CD4-positive, alpha-beta memory T cell (primary cell): ENCODE data around the gene RIMS4. TPM values are rescaled to one million over a fixed set of nuclear protein-coding genes. Genes with fewer than 3 reads are reported as not detected.
A peak's percentile ranks its signal among the peaks of the same experiment; 100 is the strongest.
"Not testable (repeated sequence)": the region's sequence is repeated elsewhere in the genome, so short reads cannot be mapped to it uniquely, and the experiment has no call there.

ENCODE experiments used
- CTCF ChIA-PET: fragments of 350-600 bp; sonication (Branson Sonifier 250); formaldehyde crosslinking; loops from one replicate; lab custom pipeline; 2021; ENCODE audit warnings: inconsistent platforms; ENCODE audit not compliant: partially characterized antibody; lab: Charles Lee
- POLR2A ChIA-PET: fragments of 350-600 bp; sonication (Branson Sonifier 250); formaldehyde crosslinking; loops from one replicate; lab custom pipeline; 2021; ENCODE audit not compliant: partially characterized antibody; lab: Charles Lee
- DNase-seq, 5 donors: peaks; one replicate each; pipeline versions ENCODE4 v3.0.0 to v3.0.0-alpha.2; 2020 to 2022; ENCODE audit warnings: mixed read lengths in 1 of 5
- H3K27ac ChIP-seq: one replicate; pipeline ENCODE4 v1.7.0; 2013; ENCODE audit warnings: low read depth, low read length
- H3K27me3 ChIP-seq: 2 replicates; pipeline ENCODE4 v1.7.0; 2013; ENCODE audit warnings: mild to moderate bottlenecking, low read length, moderate library complexity; ENCODE audit not compliant: insufficient read depth
- H3K36me3 ChIP-seq: 2 replicates; pipeline ENCODE4 v1.7.0; 2013; ENCODE audit warnings: mild to moderate bottlenecking, low read length, moderate library complexity; ENCODE audit not compliant: insufficient read depth
- H3K4me1 ChIP-seq: 2 replicates; pipeline ENCODE4 v1.7.0; 2013; ENCODE audit warnings: mild to moderate bottlenecking, low read length, moderate library complexity; ENCODE audit not compliant: insufficient read depth
- H3K4me3 ChIP-seq, 2 donors: one replicate each; pipeline ENCODE4 v1.7.0; 2013; ENCODE audit warnings: low read length in 2 of 2, mild to moderate bottlenecking in 1 of 2
- H3K9me3 ChIP-seq, 2 donors: one replicate each; pipeline ENCODE4 v1.7.0; 2013; ENCODE audit warnings: low read length in 2 of 2, control low read depth in 1 of 2; ENCODE audit not compliant: control insufficient read depth in 1 of 2
- H3K27ac Mint-ChIP-seq, 7 donors: one replicate each; pipeline ENCODE4 v1.8.0; 2020 to 2021; ENCODE audit warnings: mixed read lengths in 7 of 7, mild to moderate bottlenecking in 6 of 7, inconsistent platforms in 3 of 7, moderate library complexity in 3 of 7
- H3K27me3 Mint-ChIP-seq, 2 donors: one replicate each; pipeline ENCODE4 v1.8.0; 2020 to 2021; ENCODE audit warnings: mixed read lengths in 2 of 2
- H3K36me3 Mint-ChIP-seq, 2 donors: one replicate each; pipeline ENCODE4 v1.8.0; 2020 to 2021; ENCODE audit warnings: mixed read lengths in 2 of 2, inconsistent platforms in 1 of 2, mild to moderate bottlenecking in 1 of 2
- H3K4me1 Mint-ChIP-seq, 4 donors: one replicate each; pipeline ENCODE4 v1.8.0; 2020 to 2021; ENCODE audit warnings: mixed read lengths in 4 of 4, mild to moderate bottlenecking in 1 of 4
- H3K4me3 Mint-ChIP-seq, 8 donors: one replicate each; pipeline ENCODE4 v1.8.0; 2020 to 2021; ENCODE audit warnings: mixed read lengths in 8 of 8, mild to moderate bottlenecking in 7 of 8, moderate library complexity in 6 of 8, inconsistent platforms in 3 of 8
- H3K9me3 Mint-ChIP-seq, 8 donors: one replicate each; pipeline ENCODE4 v1.8.0; 2020 to 2021; ENCODE audit warnings: mixed read lengths in 8 of 8, mild to moderate bottlenecking in 5 of 8, inconsistent platforms in 3 of 8, moderate library complexity in 1 of 8
- intact Hi-C: fragments of 100-400 bp; cut with micrococcal nuclease; formaldehyde crosslinking; loops from one replicate; pipeline ENCODE4 v1.15.1; 2023
- polyA plus RNA-seq, 2 donors: library from polyadenylated mRNA; unstranded; fragments of 300-500 nt; fragmentation: Illumina TruSeq; gene quantifications; one replicate each; pipeline ENCODE4 v1.2.3, GENCODE V29; 2021
- total RNA-seq, 2 experiments: library from RNA; stranded (reverse); gene quantifications; one replicate each; pipeline ENCODE4 v1.2.3, GENCODE V29; 2021

The RIMS4 gene
- total and polyA plus RNA-seq, 4 experiments from 2014 or later = not detected

DNA sequence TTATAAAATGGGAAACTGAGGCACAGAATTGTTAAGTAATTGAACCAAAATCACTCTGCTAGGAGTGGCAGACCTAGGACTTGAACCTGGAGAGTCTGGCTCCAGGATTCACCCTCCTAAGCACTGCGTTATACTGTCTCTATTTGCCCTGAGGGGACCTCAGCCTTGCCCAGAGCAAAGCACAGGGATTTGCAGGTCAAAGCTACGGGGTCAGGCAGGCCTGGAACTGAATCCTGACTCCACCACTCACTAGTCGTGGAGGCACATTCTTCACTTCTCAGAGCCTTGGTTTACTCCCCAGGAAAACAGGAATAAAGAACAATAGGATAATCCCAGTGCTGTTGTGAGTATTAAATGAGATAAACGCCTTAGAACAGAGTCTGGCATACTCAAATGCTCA, 45.3 kb downstream of the RIMS4 start:
- CTCF ChIA-PET = no interaction called here
- Histone ChIP-seq H3K27me3 (no peaks in the 10 kb centered on the region), H3K4me1 (no peaks in the 10 kb centered on the region), H3K4me3 (no peak overlapping the region), H3K36me3 (no peaks in the 10 kb centered on the region), H3K9me3 (no peaks in the 10 kb centered on the region), H3K27ac (no peak overlapping the region)
- Mint-ChIP-seq H3K27me3 (peaks cover 5 to 23% of the 10 kb centered on the region in 2 donors), H3K4me3 (no peak overlapping the region), H3K4me1 (peaks cover 0 to 3% (median 0%) of the 10 kb centered on the region in 4 donors), H3K9me3 (no peaks in the 10 kb centered on the region), H3K36me3 (no peaks in the 10 kb centered on the region), H3K27ac (no peak overlapping the region)
- POLR2A ChIA-PET = no interaction called here
- no peak for DNase-seq
- intact Hi-C loops = no loop called here

GRCh38 chr20:44763798-44764197, 46.5 kb downstream of the RIMS4 start:
- DNase-seq, H3K4me1 Mint-ChIP-seq, CTCF ChIA-PET, H3K9me3 ChIP-seq, intact Hi-C loops, H3K27me3 ChIP-seq, H3K4me3 Mint-ChIP-seq, H3K27ac Mint-ChIP-seq, H3K36me3 Mint-ChIP-seq, H3K4me1 ChIP-seq, H3K36me3 ChIP-seq, POLR2A ChIA-PET, H3K9me3 Mint-ChIP-seq, H3K27ac ChIP-seq, H3K4me3 ChIP-seq: not testable (repeated sequence)
- peaks cover 7 to 19% of the 10 kb centered on the region in 2 donors for H3K27me3 Mint-ChIP-seq

- POLR2A ChIA-PET = no interaction called here
- no peak for DNase-seq
- Histone ChIP-seq H3K9me3 (no peaks in the 10 kb centered on the region), H3K4me1 (no peaks in the 10 kb centered on the region), H3K27ac (no peak overlapping the region), H3K36me3 (no peaks in the 10 kb centered on the region), H3K27me3 (no peaks in the 10 kb centered on the region), H3K4me3 (no peak overlapping the region)
- H3K36me3 Mint-ChIP-seq = no peaks in the 10 kb centered on the region
- no peak overlapping the region for H3K4me3 Mint-ChIP-seq
- no peaks in the 10 kb centered on the region for H3K4me1 Mint-ChIP-seq
- H3K9me3 Mint-ChIP-seq = peaks cover 0 to 2% (median 0%) of the 10 kb centered on the region in 8 donors
- CTCF ChIA-PET = interaction anchor here (1.6 kb wide), 1 partner anchor 15 kb away, joined by 5 read pairs; no protein-coding TSS in a partner anchor
- intact Hi-C loops = no loop called here
- no peak overlapping the region for H3K27ac Mint-ChIP-seq
- peaks cover 3 to 21% of the 10 kb centered on the region in 2 donors for H3K27me3 Mint-ChIP-seq
Observed at GRCh38 chr20:44762466-44763140, 47.7 kb downstream of the RIMS4 start.

GRCh38 chr20:44761423-44761822, 48.9 kb downstream of the RIMS4 start:
- intact Hi-C loops = no loop called here
- Histone ChIP-seq H3K4me1 (no peaks in the 10 kb centered on the region), H3K4me3 (no peak overlapping the region), H3K27me3 (no peaks in the 10 kb centered on the region), H3K27ac (no peak overlapping the region), H3K9me3 (no peaks in the 10 kb centered on the region), H3K36me3 (no peaks in the 10 kb centered on the region)
- POLR2A ChIA-PET = no interaction called here
- no peak overlapping the region for H3K4me3 Mint-ChIP-seq
- no peaks in the 10 kb centered on the region for H3K36me3 Mint-ChIP-seq
- H3K27ac Mint-ChIP-seq = no peak overlapping the region
- CTCF ChIA-PET = interaction anchor here (1.6 kb wide), 1 partner anchor 14 kb away, joined by 5 read pairs; no protein-coding TSS in a partner anchor
- peaks cover 0 to 2% (median 0%) of the 10 kb centered on the region in 8 donors for H3K9me3 Mint-ChIP-seq
- H3K4me1 Mint-ChIP-seq = no peaks in the 10 kb centered on the region
- H3K27me3 Mint-ChIP-seq = peaks cover 3 to 21% of the 10 kb centered on the region in 2 donors
- no peak for DNase-seq

DNA sequence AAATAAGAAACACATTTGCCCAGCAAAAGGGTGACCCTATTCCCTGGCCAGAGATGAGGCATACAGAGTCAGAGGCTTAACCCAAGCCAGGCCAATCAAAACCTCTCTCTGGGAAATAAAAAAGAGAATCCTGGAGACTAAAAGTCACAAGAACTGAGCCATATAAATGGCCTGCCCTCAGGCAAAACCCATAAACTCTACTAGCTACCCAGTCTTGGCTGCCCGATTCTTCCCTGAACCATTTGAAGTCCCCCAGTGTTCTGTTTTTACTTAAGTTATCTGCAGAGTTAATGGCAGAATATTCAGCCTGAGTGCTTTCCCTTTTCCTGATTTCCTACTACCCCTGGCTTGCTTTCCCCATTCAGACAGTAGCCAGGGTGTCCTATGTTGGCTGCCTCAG, 50.8 kb downstream of the RIMS4 start:
- Mint-ChIP-seq H3K4me1 (no peaks in the 10 kb centered on the region), H3K27me3 (peaks cover 3 to 13% of the 10 kb centered on the region in 2 donors), H3K9me3 (peaks cover 0 to 2% (median 0%) of the 10 kb centered on the region in 8 donors), H3K27ac (no peak overlapping the region), H3K36me3 (no peaks in the 10 kb centered on the region), H3K4me3 (no peak overlapping the region)
- Histone ChIP-seq H3K27ac (no peak overlapping the region), H3K4me1 (no peaks in the 10 kb centered on the region), H3K4me3 (no peak overlapping the region), H3K9me3 (no peaks in the 10 kb centered on the region), H3K27me3 (no peaks in the 10 kb centered on the region), H3K36me3 (no peaks in the 10 kb centered on the region)
- intact Hi-C loops = no loop called here
- CTCF ChIA-PET = no interaction called here
- DNase-seq = no peak
- POLR2A ChIA-PET = no interaction called here

- ChIA-PET POLR2A (no interaction called here), CTCF (interaction anchor here (0.6 to 0.8 kb wide), 2 partner anchors 11 to 20 kb away, joined by 5 to 9 read pairs; no protein-coding TSS in a partner anchor)
- Mint-ChIP-seq H3K27me3 (peaks cover 3 to 13% of the 10 kb centered on the region in 2 donors), H3K36me3 (no peaks in the 10 kb centered on the region), H3K4me1 (no peaks in the 10 kb centered on the region), H3K9me3 (peaks cover 0 to 2% (median 0%) of the 10 kb centered on the region in 8 donors), H3K4me3 (no peak overlapping the region), H3K27ac (peak overlapping the region in 1 of 7 donors; percentile 46)
- intact Hi-C loops = no loop called here
- Histone ChIP-seq H3K4me1 (no peaks in the 10 kb centered on the region), H3K27me3 (no peaks in the 10 kb centered on the region), H3K36me3 (no peaks in the 10 kb centered on the region), H3K27ac (no peak overlapping the region), H3K9me3 (no peaks in the 10 kb centered on the region), H3K4me3 (no peak overlapping the region)
- no peak for DNase-seq
Observed at GRCh38 chr20:44758247-44759101, 51.9 kb downstream of the RIMS4 start.

DNA sequence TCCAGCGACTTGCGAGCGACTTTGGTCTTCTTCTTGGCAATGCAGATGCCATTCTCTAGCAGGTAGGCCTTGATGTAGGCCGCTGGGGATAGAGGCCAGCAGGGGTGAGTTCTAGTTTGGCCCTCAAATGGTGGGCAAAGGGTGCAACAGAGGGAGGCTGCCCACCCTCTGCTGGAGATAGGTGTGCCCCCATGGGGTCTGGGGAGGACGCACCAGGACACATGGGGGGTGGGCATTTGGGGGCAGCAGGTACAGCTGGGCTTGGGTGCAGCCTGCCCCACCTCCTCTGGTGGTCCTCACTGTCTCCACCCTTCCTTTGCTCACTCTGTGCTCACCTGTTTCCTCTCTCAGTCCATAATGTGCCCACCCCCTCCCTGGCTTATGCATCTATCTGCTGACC, 53.4 kb downstream of the RIMS4 start:
- no peaks in the 10 kb centered on the region for H3K27me3 ChIP-seq
- no peaks in the 10 kb centered on the region for H3K9me3 ChIP-seq
- DNase-seq = no peak
- H3K27ac Mint-ChIP-seq = no peak overlapping the region
- CTCF ChIA-PET = no interaction called here
- no peaks in the 10 kb centered on the region for H3K36me3 ChIP-seq
- no peak overlapping the region for H3K4me3 Mint-ChIP-seq
- H3K36me3 Mint-ChIP-seq = no peaks in the 10 kb centered on the region
- peaks cover 0 to 2% (median 0%) of the 10 kb centered on the region in 8 donors for H3K9me3 Mint-ChIP-seq
- no peak overlapping the region for H3K27ac ChIP-seq
- no peaks in the 10 kb centered on the region for H3K4me1 ChIP-seq
- POLR2A ChIA-PET = no interaction called here
- no peaks in the 10 kb centered on the region for H3K4me1 Mint-ChIP-seq
- peaks cover 3 to 13% of the 10 kb centered on the region in 2 donors for H3K27me3 Mint-ChIP-seq
- intact Hi-C loops = no loop called here
- H3K4me3 ChIP-seq = no peak overlapping the region
